Osteoblast (primary cell): ENCODE data around the gene OXER1. TPM values are rescaled to one million over a fixed set of nuclear protein-coding genes. Genes with fewer than 3 reads are reported as not detected.
A peak's percentile ranks its signal among the peaks of the same experiment; 100 is the strongest.

Experiments used
- DNase-seq: peaks from one replicate; pipeline ENCODE4 v3.0.0; 2011; ENCODE audit warnings: low spot score, mixed read lengths; ENCODE audit not compliant: insufficient read length; ENCODE audit errors: missing footprints
- H2AFZ ChIP-seq: 2 replicates; pipeline ENCODE4 v1.6.0; 2011; ENCODE audit warnings: mild to moderate bottlenecking, low read length
- H3K27ac ChIP-seq: 2 replicates; pipeline ENCODE4 v1.5.1; 2011; ENCODE audit warnings: mild to moderate bottlenecking, low read depth, low read length, moderate library complexity
- H3K27me3 ChIP-seq: 2 replicates; pipeline ENCODE4 v1.6.0; 2012; ENCODE audit warnings: mild to moderate bottlenecking, control low read depth, inconsistent platforms, low read length, moderate library complexity; ENCODE audit not compliant: insufficient read depth
- H3K36me3 ChIP-seq: 2 replicates; pipeline ENCODE4 v1.5.1; 2011; ENCODE audit warnings: mild to moderate bottlenecking, low read length, control low read depth, moderate library complexity; ENCODE audit not compliant: insufficient read depth
- H3K4me1 ChIP-seq: 2 replicates; pipeline ENCODE4 v1.5.1; 2011; ENCODE audit warnings: mild to moderate bottlenecking, low read length, control low read depth, moderate library complexity; ENCODE audit not compliant: insufficient read depth
- H3K4me2 ChIP-seq: 2 replicates; pipeline ENCODE4 v1.6.0; 2011; ENCODE audit warnings: mild to moderate bottlenecking, low read length; ENCODE audit not compliant: insufficient read depth
- H3K4me3 ChIP-seq: fragments of 200-600 bp; sonication (generic); 3 replicates; pipeline ENCODE4 v1.5.1; 2012; ENCODE audit warnings: mild to moderate bottlenecking, low read length, inconsistent platforms; ENCODE audit not compliant: insufficient read depth
- H3K79me2 ChIP-seq: 2 replicates; pipeline ENCODE4 v1.6.0; 2012; ENCODE audit warnings: mild to moderate bottlenecking, low read length, control low read depth, inconsistent platforms; ENCODE audit not compliant: insufficient read depth
- H3K9me3 ChIP-seq: 2 replicates; pipeline ENCODE4 v1.5.1; 2011; ENCODE audit warnings: low read depth, low read length, control low read depth
- H4K20me1 ChIP-seq: 2 replicates; pipeline ENCODE4 v1.6.0; 2012; ENCODE audit warnings: mild to moderate bottlenecking, low read length, control low read depth; ENCODE audit not compliant: insufficient read depth
- total RNA-seq: library from RNA; depleted of rRNA; stranded (reverse); fragments of >200 nt; gene quantifications from 2 replicates; pipeline ENCODE4 v1.2.3, GENCODE V29; 2012
- TF ChIP-seq, protein P1 (sequence below): IDR thresholded peaks from 2 replicates; pipeline ENCODE4 v1.5.1; 2011; ENCODE audit warnings: mild to moderate bottlenecking, low read depth, low read length, moderate library complexity; ENCODE audit errors: extremely low read depth

The OXER1 gene
- total RNA-seq, 1 donor, result not detected

DNA sequence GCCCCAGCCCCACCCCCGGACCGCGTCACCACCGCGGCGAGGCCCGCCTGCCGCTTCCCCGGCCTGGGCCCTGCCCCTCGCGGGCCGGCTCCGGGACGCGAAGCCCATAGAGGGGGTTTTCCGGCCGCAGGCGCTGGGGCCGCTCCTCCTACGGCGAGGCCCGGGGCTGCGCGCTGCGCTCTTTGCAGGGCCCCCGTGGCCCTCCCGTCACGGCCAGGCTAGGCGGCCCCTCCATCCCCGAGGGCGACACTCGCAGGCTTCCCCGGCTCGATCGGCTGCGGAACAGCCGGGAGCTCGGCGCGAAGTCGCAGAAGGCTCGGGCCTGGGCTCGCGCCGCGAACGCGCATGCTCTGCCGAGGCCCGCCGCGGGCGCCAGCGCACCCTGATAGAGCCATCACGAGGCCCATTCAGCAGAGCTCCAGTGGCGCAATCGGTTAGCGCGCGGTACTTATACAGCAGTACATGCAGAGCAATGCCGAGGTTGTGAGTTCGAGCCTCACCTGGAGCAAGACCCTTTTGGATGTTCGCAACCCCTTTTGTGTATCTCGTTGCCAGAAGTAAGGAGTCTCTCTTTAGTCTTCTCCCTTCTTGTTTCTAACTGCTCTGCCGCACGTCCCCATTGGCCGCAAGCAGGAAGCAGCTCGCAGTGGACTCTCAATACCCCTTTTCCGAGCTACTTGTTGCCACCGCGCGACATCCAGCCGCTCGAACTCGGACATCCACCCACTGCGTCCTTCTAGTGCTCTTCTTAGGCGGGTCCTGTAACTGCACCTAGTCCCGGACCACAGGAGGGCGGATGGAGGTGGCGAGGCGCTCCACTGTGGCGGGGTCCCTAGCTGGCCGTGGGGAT is 46.4 kb upstream of the OXER1 start:
- TF ChIP-seq, protein P1, sequence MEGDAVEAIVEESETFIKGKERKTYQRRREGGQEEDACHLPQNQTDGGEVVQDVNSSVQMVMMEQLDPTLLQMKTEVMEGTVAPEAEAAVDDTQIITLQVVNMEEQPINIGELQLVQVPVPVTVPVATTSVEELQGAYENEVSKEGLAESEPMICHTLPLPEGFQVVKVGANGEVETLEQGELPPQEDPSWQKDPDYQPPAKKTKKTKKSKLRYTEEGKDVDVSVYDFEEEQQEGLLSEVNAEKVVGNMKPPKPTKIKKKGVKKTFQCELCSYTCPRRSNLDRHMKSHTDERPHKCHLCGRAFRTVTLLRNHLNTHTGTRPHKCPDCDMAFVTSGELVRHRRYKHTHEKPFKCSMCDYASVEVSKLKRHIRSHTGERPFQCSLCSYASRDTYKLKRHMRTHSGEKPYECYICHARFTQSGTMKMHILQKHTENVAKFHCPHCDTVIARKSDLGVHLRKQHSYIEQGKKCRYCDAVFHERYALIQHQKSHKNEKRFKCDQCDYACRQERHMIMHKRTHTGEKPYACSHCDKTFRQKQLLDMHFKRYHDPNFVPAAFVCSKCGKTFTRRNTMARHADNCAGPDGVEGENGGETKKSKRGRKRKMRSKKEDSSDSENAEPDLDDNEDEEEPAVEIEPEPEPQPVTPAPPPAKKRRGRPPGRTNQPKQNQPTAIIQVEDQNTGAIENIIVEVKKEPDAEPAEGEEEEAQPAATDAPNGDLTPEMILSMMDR, result no peak
- H3K36me3 ChIP-seq, result no peaks in the 10 kb centered on the region
- H3K4me2 ChIP-seq, result peak overlapping the region; percentile 73
- H3K79me2 ChIP-seq, result no peaks in the 10 kb centered on the region
- H3K4me3 ChIP-seq, result peak overlapping the region; percentile 68
- peak overlapping the region; percentile 94 for H2AFZ ChIP-seq
- peak; percentile 98 for DNase-seq
- peaks cover 10% of the 10 kb centered on the region for H3K4me1 ChIP-seq
- no peaks in the 10 kb centered on the region for H3K27me3 ChIP-seq
- H4K20me1 ChIP-seq, result no peaks in the 10 kb centered on the region
- H3K27ac ChIP-seq, result peak overlapping the region; percentile 64
- H3K9me3 ChIP-seq, result no peaks in the 10 kb centered on the region

DNA sequence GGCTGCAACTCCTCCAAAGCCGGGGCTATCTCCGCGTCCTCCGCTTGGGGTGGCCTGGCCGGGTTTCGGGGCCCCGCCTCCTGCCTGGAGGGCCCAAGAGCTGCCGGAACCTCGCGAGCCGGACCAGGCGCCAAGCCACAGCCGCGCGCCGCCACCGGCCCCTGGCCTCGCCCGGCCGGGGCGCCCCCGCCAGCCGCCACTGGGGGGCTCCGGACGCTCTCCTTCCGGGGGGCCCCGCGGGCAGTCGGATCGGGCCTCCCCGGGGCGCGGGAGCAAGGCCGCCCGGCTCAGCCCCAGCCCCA is 45.8 kb upstream of the OXER1 start:
- Histone ChIP-seq H3K27me3 (no peaks in the 10 kb centered on the region), H3K79me2 (no peaks in the 10 kb centered on the region), H3K4me2 (peak overlapping the region; percentile 87), H2AFZ (peak overlapping the region; percentile 57), H3K4me1 (peaks cover 10% of the 10 kb centered on the region), H4K20me1 (no peaks in the 10 kb centered on the region), H3K27ac (peak overlapping the region; percentile 64), H3K36me3 (no peaks in the 10 kb centered on the region), H3K4me3 (peak overlapping the region; percentile 68), H3K9me3 (no peaks in the 10 kb centered on the region)
- TF ChIP-seq, protein P1, result no peak
- peak; percentile 98 for DNase-seq

DNA sequence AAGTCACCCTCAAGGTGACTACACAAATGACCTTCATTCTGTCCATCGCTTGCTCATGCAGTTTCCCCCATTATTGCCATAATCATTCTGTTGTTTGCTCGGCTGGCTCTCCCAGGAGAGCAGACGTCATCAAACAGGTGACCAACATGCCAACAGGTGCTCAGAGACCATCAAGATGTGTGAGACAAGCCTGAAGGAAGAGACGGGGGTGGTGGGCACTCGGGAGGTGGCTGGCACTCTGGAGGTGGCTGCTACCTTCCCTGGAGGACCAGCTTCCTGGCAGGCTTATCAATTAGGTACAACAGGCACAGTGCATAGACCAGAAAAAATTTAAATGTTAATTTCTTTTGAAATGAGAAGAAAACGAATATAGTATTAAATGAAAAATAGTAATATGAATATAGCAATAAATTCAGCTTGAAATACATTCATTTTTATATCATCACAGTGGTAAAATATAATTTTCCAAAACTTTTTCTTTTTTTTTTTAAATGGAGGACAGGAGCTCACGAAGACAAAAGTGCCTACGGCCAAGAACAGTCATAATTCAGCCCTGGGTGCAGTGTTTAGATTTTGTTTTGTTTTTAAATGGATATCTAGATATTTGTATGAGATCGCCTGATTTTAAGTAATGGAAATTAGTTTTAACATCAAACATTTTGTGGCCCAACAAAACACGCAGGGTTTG is 45.3 kb upstream of the OXER1 start:
- H3K4me2 ChIP-seq, result peak overlapping the region; percentile 87
- no peaks in the 10 kb centered on the region for H4K20me1 ChIP-seq
- H2AFZ ChIP-seq, result peak overlapping the region; percentile 57
- H3K36me3 ChIP-seq, result no peaks in the 10 kb centered on the region
- no peaks in the 10 kb centered on the region for H3K79me2 ChIP-seq
- H3K4me1 ChIP-seq, result peaks cover 10% of the 10 kb centered on the region
- TF ChIP-seq, protein P1, result no peak
- peak overlapping the region; percentile 68 for H3K4me3 ChIP-seq
- peak overlapping the region; percentile 64 for H3K27ac ChIP-seq
- no peaks in the 10 kb centered on the region for H3K9me3 ChIP-seq
- no peaks in the 10 kb centered on the region for H3K27me3 ChIP-seq
- peak; percentile 52 for DNase-seq

DNA sequence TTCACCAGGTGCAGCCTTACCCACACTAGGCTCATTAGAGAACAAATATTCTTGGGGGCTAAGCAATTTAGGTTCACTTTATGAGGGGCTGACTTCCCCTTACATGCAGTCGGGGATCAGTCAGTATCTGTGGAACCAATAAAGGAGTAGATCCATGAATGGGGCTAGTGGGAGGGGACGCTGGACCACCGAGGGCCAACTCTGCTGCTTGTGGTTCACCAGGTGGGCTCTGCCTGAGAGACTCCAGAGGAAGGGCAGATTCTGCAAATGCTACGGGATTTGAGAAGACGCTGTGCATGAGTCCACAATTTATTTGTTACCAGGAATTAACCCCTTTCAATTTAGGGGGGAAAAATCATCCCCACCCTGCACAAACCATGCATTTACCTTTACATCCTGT is 44.4 kb upstream of the OXER1 start:
- Histone ChIP-seq H3K4me2 (no peak overlapping the region), H3K27ac (no peak overlapping the region), H3K4me3 (no peak overlapping the region), H3K27me3 (no peaks in the 10 kb centered on the region), H4K20me1 (no peaks in the 10 kb centered on the region), H3K79me2 (no peaks in the 10 kb centered on the region), H3K36me3 (no peaks in the 10 kb centered on the region), H2AFZ (no peak overlapping the region), H3K9me3 (no peaks in the 10 kb centered on the region), H3K4me1 (peaks cover 10% of the 10 kb centered on the region)
- DNase-seq, result peak; percentile 34
- TF ChIP-seq, protein P1, result no peak
